HG03342 (cell line): ENCODE results near the gene YBX3.

Source experiments
- ATAC-seq: cut with Tn5 transposase; IDR thresholded peaks from one replicate; pipeline ENCODE4 v1.9.1; 2021; ENCODE audit warnings: mild to moderate bottlenecking, moderate library complexity; ENCODE audit not compliant: unreplicated experiment

The YBX3 gene

GRCh38 chr12:10672231-10672868 lies 50.8 kb downstream of the YBX3 start:
- no peak for ATAC-seq

- ATAC-seq = no peak
Measured at GRCh38 chr12:10669533-10669932, 53.6 kb downstream of the YBX3 start.

DNA sequence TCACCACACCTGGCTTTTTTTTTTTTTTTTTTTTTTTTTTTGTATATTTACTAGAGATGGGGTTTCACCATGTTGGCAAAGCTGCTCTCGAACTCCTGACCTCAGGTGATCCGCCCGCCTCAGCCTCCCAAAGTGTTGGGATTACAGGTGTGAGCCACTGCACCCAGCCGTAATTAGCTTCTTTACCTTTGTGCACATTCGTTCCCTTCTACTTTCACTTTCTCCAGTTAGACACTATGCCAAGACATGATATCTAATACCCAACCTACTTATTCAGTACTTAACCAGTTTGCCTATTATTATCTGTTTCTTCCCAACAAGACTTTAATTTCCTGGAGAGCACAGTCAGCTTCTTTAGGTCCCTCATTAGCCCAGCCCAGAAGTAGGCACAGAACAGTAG lies 54.6 kb downstream of the YBX3 start:
- ATAC-seq = no peak

- ATAC-seq = no peak
Measured at GRCh38 chr12:10667581-10667980, 55.5 kb downstream of the YBX3 start.

DNA sequence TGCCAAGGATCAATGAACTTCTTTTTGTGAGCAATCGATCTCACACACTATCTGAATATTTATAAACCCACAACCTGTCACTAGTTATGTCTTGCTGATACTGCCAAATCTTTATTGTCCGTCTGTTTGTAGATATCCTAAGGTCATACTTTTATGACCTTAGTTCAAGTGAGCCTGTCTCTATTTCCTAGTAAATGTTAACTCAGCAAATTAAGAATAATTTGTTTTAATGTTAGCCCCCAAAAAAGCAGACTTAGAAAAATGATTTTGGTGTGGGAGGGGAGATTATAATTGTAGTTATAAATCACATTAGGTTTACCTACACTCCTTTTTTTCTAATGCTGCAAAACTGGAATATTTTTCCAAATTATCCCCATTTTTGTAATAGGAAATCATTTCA lies 58.6 kb downstream of the YBX3 start:
- no peak for ATAC-seq

- ATAC-seq = no peak
Measured at GRCh38 chr12:10663869-10664268, 59.3 kb downstream of the YBX3 start.

DNA sequence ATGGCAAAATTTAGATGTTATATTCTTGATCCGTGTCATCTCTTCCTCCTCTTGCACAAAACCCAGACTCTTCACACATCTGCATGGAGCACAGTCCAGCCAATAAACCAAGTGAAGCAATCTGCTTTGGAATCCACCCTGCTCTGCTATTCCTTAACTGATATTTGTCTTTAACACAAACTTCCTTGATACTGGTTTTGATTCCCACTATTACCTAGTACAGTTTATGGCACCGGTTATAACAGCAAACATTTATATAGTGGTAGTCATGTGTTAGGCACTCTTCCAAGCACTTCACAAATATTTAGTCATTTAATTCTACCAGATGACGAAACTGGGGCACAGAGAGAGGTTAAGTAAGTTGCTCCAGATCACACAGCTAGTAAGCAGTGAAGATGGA lies 61.8 kb downstream of the YBX3 start:
- ATAC-seq = no peak

GRCh38 chr12:10654003-10654402 lies 69.1 kb downstream of the YBX3 start:
- no peak for ATAC-seq

DNA sequence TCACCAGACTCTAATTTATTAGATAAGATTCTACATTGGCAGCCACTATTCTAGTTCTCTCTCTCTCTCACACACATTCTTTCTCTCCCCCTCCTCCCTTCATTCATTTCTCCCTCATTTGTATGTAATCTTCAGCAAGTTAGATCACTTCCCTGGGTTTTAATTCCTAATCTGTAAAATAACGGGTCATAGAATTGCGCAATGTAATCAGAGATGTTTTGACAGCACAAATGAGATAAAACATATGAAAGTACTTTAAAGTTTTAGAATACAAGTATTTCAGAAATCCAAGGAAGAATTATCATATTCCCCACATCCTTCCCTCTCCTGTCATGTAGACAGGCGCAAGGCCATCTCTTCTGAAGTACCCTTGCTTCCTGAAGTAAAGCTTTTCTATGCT lies 70.9 kb downstream of the YBX3 start:
- ATAC-seq = no peak
